D721Med (cell line): Measurements from ENCODE around the gene SLC24A4.

Source experiments
- DNase-seq: peaks from one replicate; pipeline ENCODE4 v3.0.0; 2011; ENCODE audit warnings: low spot score; ENCODE audit not compliant: insufficient read length
- FAIRE-seq: peaks from 2 replicates; lab custom pipeline; 2011; peaks lifted over from hg19 to GRCh38; lab: Jason Lieb, UNC
- TF ChIP-seq, protein P1 (sequence below): IDR thresholded peaks from 2 replicates; pipeline ENCODE4 v1.5.1; 2012; ENCODE audit warnings: mild to moderate bottlenecking, control low read depth; ENCODE audit not compliant: insufficient read depth; ENCODE audit errors: missing control alignments

The SLC24A4 gene

DNA sequence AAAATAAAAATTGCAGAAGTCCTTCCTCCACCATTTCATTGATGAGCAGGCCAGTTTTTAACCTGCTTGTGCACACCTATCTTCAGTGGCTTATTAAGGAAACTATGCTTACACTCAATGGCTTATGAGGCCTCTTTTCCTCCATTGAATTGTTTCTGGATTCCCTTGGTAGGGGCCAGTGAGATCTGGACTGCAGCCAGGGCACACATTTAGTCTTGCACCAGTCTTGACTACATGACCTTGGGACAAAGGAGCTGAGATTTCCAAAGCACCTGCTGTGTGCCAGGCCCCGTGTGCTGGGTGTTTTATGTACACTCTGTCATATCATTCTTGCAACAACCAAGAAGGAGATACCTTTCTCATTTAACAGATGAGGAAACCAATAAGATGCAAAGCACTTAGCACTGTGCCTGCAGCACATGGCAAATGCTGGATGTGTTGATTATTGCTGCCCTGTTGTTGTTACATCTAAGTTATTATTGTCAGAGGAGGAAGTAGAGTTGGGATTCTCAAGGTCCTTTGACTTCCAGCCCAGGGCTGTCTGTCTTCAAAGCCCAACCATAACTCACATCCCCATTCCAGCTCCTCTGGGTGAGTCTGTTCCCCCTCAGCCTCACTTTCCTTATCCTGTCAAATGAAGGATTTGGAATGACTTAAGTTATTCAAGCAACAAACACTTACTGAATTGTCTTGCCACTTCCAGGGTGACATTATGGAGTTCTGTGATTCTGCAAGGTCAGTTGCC lies 159.0 kb downstream of the SLC24A4 start:
- TF ChIP-seq, protein P1, sequence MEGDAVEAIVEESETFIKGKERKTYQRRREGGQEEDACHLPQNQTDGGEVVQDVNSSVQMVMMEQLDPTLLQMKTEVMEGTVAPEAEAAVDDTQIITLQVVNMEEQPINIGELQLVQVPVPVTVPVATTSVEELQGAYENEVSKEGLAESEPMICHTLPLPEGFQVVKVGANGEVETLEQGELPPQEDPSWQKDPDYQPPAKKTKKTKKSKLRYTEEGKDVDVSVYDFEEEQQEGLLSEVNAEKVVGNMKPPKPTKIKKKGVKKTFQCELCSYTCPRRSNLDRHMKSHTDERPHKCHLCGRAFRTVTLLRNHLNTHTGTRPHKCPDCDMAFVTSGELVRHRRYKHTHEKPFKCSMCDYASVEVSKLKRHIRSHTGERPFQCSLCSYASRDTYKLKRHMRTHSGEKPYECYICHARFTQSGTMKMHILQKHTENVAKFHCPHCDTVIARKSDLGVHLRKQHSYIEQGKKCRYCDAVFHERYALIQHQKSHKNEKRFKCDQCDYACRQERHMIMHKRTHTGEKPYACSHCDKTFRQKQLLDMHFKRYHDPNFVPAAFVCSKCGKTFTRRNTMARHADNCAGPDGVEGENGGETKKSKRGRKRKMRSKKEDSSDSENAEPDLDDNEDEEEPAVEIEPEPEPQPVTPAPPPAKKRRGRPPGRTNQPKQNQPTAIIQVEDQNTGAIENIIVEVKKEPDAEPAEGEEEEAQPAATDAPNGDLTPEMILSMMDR = no peak
- no peak for FAIRE-seq
- no peak for DNase-seq

DNA sequence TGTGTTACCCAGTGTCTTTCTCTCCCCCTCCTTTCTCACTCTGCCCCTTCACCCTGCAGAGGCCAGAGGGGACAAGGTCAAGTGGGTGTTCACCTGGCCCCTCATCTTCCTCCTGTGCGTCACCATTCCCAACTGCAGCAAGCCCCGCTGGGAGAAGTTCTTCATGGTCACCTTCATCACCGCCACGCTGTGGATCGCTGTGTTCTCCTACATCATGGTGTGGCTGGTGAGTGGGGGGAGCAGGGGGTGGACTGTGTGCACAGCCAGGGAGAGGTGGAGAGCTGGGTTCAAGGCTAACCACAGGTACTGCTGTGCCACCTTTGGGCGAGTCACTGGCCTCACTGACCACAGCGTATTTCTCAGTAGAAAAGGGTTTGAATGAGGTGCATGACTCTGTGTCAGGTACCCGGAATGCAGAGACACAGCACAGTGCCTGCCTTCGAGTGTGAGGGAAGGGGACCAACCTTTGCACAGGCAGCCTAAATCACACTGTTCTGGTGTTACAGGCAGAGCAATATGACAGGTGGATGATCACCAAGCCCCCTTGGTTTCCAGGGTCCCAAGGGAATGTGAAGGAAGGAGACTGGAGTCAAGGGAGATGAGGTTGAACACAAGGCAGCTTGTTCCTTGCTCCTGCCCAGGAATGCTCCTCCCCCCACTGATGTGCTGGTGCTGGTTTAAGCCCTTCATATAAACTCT lies 159.8 kb downstream of the SLC24A4 start:
- TF ChIP-seq, protein P1 = no peak
- FAIRE-seq = no peak
- no peak for DNase-seq

DNA sequence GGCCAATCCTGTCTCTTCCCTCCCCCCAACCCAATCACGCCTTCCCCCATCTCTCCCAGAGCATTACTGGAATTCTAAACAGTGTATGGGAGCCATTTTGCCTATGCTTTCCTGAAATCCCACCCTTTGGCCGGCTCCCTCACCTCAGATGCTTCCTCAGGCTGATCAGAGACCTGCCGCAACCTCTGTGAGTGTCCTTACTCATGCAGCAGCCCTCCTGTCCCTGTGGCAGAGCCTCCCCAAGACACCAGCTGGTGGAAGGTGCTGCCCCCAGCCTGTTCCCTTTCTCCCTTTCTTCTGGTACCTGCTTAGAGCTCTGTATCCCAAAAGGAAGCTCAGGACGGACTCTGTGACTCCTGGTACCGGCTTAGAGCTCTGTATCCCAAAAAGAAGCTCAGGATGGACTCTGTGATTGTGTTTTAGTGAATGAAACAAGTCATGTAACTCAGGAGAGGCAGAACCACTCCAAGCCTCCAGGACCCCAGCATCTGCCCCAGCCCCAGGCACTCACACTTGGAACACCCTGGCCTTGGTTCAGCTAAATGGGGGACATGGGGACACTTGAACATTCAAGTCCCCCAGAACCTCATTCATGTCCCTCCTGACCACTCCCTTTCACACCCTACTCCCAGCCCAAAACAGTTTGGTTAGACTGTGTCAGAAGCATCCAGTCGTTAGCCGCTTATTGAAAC lies 161.3 kb downstream of the SLC24A4 start:
- TF ChIP-seq, protein P1 = no peak
- FAIRE-seq (no peak), DNase-seq (no peak)

DNA sequence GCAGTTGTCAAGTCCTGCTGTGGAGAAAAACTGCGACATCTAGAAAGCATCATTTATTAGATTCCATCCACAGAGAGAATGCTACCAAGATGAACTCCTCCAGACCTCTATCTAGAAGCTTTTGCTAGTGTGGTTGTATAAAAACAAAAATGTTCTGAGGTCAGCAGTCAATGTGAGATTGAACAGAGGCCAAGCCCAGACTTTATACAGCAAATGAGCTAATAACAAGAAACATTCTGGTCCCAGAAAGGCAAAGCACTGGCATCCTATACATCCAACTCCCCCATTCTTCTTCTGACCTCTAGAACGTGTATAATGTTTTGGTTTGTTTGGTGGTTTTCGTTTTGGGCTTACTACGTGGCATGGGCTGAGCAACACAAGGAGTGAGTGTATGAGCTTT lies 163.9 kb downstream of the SLC24A4 start:
- TF ChIP-seq, protein P1 = no peak
- DNase-seq (no peak), FAIRE-seq (no peak)

DNA sequence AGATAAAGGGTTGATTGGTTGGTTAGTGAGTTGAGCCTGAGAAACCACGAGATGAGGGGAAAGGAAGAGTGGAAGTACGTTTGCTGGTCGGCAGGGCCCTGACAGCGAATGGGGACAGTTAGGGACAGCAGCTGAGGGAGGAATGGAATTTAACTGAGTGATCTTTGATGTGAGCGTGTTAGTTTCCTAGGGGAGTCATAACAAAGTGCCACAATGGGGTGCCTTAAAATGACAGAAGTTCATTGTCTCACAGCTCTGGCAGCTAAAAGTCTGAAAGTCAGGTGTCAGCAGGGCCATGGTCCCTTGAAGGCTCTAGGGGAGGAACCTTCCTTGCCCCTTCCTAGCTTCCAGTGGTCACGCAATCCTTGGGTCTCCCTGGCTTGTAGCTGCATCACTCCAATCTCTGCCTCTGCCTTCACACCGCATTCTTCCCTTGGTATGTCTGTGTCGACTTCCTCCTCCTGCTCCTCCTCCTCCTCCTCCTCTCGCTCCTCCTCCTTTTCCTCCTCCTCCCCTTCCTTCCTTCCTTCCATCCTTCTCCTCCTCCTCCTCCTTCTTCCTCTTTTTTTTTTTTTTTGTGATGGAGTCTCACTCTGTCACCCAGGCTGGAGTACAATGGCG lies 164.7 kb downstream of the SLC24A4 start:
- TF ChIP-seq, protein P1 = no peak
- FAIRE-seq (no peak), DNase-seq (no peak)

DNA sequence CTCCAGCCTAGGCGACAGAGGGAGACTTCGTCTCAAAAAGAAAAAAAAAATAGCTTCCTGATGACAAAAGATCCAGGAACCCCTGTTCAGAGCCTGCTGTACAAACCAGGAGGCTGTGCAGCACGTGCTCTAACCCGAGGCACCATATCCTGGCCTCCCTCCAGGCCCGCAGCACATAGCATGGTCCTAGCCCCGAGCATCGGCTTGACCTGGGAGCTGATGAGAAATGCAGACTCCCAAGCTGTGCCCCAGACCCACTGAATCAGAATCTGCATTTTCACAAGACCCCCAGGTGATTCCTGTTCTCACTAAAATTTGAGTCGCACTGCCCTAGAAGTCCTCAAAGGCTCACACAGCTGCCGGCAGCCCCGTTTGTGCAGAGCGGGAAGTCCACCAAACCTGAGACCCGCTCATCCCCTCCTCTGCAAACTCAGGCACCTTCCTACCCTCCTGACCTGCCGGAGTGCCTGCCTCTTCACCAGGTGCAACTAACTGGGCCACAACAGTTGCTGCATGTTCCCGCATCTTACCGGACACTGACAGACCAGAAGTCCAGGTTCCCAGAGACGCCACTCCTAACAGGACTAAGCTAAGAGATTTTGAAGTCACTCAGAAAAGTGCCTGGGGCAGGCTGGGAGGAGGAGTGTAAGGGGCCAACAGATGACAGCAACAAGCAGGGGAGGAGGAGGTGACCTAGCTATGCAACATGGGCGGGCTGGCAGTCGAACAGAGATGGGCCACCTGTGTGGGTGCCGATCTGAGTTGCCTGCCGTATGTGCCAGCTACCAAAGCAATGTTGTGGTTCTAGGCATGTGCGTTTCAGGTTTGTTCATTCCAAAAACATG lies 166.7 kb downstream of the SLC24A4 start:
- DNase-seq = no peak
- TF ChIP-seq, protein P1 = no peak
- FAIRE-seq = no peak
